ENCODE measurements around the gene VASP.

VASP gene

DNA sequence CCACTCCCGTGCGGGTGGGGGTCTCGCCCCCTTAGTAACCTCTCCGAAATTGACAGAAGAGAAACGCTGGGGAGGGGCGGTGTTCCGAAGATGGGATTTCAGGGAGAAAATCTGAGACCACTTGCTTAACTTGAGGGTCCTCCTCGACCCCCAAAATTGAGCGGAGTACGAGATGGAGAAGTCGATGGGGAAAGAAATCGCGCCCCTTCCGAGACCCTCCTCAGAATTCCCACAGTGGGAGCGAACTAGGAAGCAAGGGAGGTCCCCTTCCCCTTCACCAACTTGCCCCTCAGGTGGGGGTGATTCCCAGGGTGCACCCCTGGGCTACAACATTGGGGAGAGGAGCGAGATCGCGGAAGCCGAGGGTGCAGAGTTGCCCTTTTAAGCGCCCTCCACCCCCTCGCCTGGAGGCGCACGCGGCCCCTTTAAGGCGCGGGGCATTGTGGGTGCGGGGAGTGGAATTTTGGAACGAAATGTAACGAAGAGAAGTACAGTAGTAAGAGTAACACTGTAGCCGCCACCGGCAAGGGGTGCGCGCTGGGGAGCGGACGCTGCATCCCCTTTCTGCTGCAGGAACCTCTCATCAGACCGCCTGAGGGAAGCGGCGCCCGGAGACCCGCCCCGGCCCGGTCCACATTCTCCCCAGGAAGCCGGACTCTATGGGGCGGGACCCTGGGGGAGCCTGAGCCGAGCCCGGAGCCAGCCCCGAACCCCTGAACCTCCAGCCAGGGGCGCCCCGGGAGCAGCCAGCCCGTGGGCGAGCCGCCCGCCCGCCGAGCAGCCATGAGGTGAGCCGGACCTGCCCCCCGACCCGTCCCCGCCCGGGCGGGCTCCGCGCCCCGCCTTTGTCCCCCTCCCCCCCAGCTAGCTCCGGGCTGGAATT, at the start of gene VASP:
TSS of gene VASP (plus strand) at position 491 of the 883 bp plus-strand sequence. CDS start at position 784, 293 bp downstream.
- Histone ChIP-seq H3K36me3 (ENCODE audit: insufficient read depth, low read length) (no peaks in the 10 kb centered on the region), H3K4me3 (ENCODE audit: low read depth, low read length) (peak within 1 kb of the TSS; percentile 89), H3K27ac (ENCODE audit: low read depth, low read length) (peak within 1 kb of the TSS; percentile 71), H2AFZ (ENCODE audit: low read length, unreplicated experiment) (peak within 1 kb of the TSS; percentile 89), H3K79me2 (ENCODE audit: control insufficient read depth, insufficient read depth, low read length, unreplicated experiment) (peaks cover 48% of the 10 kb centered on the region), H3K27me3 (ENCODE audit: insufficient read depth, low read length) (no peaks in the 10 kb centered on the region), H3K4me1 (ENCODE audit: control insufficient read depth, insufficient read depth, low read length, unreplicated experiment) (peaks cover 12% of the 10 kb centered on the region)

DNA sequence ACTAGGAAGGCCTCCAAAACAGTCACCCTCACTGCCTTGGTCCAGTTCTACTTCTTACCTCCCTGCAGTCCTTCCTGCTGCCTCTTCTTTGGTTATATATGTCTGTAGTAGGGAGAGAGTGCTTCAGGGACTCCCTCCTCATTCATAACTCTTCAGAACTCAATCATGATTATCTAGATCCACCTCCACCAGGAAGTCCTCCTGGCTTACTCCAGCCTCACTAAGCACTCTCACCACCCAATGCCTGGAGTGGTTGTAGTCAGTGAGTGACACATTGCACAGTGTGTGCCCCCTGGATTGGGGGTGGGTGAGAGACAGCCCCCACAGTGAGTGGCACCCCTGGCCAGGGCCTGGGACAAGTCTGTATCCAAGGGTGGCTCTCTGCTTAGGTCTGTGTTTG, 49.5 kb upstream of the VASP start:
- Histone ChIP-seq H3K27ac (ENCODE audit: low read depth, low read length) (no peak overlapping the region), H3K4me1 (ENCODE audit: control insufficient read depth, insufficient read depth, low read length, unreplicated experiment) (peaks cover 17% of the 10 kb centered on the region), H3K27me3 (ENCODE audit: insufficient read depth, low read length) (no peaks in the 10 kb centered on the region), H3K36me3 (ENCODE audit: insufficient read depth, low read length) (no peaks in the 10 kb centered on the region), H2AFZ (ENCODE audit: low read length, unreplicated experiment) (no peak overlapping the region), H3K79me2 (ENCODE audit: control insufficient read depth, insufficient read depth, low read length, unreplicated experiment) (no peaks in the 10 kb centered on the region), H3K4me3 (ENCODE audit: low read depth, low read length) (no peak overlapping the region)

DNA sequence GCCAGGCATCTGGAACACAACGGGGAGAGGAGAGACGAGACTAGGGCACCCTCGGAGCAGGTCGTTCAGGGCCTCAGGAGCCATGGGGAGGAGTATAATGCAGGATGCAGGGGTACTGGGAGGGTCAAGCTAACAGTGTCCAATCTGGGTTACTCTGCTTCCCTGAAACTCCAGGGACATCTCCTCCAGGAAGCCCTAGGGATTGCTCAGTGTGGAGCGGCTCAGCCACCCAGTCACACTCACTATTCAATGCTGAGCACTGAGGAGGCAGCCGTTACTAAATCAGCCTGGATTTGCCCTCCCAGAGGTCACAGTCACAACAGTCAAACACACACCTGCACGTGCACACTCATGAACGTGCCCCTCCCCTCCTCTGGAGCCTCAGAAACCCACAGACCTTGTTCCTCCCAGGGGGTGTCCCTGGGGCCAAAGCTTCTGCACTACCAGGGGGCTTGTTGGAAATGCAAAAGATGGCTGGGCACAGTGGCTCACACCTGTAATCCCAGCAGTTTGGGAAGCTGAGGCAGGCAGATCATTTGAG, 46.4 kb upstream of the VASP start:
- H3K27ac ChIP-seq (ENCODE audit: low read depth, low read length) = no peak overlapping the region
- H3K79me2 ChIP-seq (ENCODE audit: control insufficient read depth, insufficient read depth, low read length, unreplicated experiment) = no peaks in the 10 kb centered on the region
- no peaks in the 10 kb centered on the region for H3K4me1 ChIP-seq (ENCODE audit: control insufficient read depth, insufficient read depth, low read length, unreplicated experiment)
- H3K4me3 ChIP-seq (ENCODE audit: low read depth, low read length) = no peak overlapping the region
- H3K27me3 ChIP-seq (ENCODE audit: insufficient read depth, low read length) = no peaks in the 10 kb centered on the region
- H2AFZ ChIP-seq (ENCODE audit: low read length, unreplicated experiment) = no peak overlapping the region
- H3K36me3 ChIP-seq (ENCODE audit: insufficient read depth, low read length) = no peaks in the 10 kb centered on the region

DNA sequence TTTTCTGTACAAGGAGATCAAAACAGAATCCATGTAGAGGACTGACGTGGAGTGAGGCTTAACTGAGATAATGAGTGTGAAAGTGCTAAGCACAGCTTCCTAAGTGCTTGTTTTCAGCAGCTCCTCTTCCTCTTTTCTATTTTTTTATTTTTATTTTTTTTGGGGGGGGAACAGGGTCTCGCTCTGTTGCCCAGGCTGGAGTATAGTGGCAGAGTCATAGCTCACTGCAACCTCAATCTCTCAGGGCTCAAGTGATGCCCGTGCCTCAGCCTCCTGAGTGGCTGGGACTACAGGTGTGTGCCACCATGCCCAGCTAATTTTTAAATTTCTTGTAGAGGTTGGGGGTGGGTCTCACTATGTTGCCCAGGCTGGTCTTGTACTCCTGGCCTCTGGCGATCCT, 45.1 kb upstream of the VASP start:
- H2AFZ ChIP-seq (ENCODE audit: low read length, unreplicated experiment) = no peak overlapping the region
- H3K27ac ChIP-seq (ENCODE audit: low read depth, low read length) = no peak overlapping the region

DNA sequence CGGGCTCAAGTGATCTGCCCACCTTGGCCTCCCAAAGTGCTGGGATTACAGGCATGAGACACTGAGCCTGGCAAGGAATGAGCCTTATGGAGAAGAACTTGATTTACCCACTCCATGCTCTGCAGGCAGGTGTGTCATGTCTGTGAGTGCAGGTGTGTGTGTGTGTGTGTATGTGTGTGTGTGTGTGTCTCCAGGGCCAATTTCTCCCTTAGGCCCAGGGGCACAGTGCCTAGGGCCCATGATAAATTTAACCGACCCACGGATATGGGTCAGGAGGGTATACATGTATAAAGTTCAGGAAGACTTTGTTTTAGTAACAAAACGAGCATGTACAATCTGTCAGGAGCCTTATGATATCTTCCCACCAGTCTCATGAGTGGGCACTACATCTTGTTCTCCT, 44.0 kb upstream of the VASP start:
- H3K4me1 ChIP-seq (ENCODE audit: control insufficient read depth, insufficient read depth, low read length, unreplicated experiment) = no peaks in the 10 kb centered on the region
- H3K4me3 ChIP-seq (ENCODE audit: low read depth, low read length) = no peak overlapping the region
- H3K79me2 ChIP-seq (ENCODE audit: control insufficient read depth, insufficient read depth, low read length, unreplicated experiment) = no peaks in the 10 kb centered on the region
- H3K27me3 ChIP-seq (ENCODE audit: insufficient read depth, low read length) = no peaks in the 10 kb centered on the region
- H3K27ac ChIP-seq (ENCODE audit: low read depth, low read length) = no peak overlapping the region
- no peaks in the 10 kb centered on the region for H3K36me3 ChIP-seq (ENCODE audit: insufficient read depth, low read length)
- H2AFZ ChIP-seq (ENCODE audit: low read length, unreplicated experiment) = no peak overlapping the region

More for the DNA sequence above, 45.1 kb upstream of the VASP start:
- H3K79me2 ChIP-seq (ENCODE audit: control insufficient read depth, insufficient read depth, low read length, unreplicated experiment) = no peaks in the 10 kb centered on the region
- H3K4me1 ChIP-seq (ENCODE audit: control insufficient read depth, insufficient read depth, low read length, unreplicated experiment) = no peaks in the 10 kb centered on the region
- no peaks in the 10 kb centered on the region for H3K36me3 ChIP-seq (ENCODE audit: insufficient read depth, low read length)
- no peak overlapping the region for H3K4me3 ChIP-seq (ENCODE audit: low read depth, low read length)
- H3K27me3 ChIP-seq (ENCODE audit: insufficient read depth, low read length) = no peaks in the 10 kb centered on the region

DNA sequence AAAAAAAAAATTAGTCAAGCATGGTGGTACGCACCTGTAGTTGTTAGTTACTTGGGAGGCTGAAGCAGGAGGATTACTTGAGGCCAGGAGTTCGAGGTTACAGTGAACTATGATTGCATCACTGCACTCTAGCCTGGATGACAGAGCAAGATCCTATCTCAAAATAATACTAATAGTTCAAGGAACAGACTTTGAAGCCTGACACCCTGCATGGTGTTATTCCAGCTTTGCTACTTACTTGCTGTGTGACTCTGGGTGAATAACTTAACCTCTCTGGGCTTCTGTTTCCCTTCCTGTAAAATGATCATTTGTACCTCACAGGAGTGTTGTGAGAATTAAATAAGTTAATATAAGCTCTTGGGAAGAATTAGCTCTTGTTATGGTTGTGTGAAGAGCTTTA, 43.0 kb upstream of the VASP start:
- Histone ChIP-seq H3K36me3 (ENCODE audit: insufficient read depth, low read length) (no peaks in the 10 kb centered on the region), H3K4me1 (ENCODE audit: control insufficient read depth, insufficient read depth, low read length, unreplicated experiment) (no peaks in the 10 kb centered on the region), H3K79me2 (ENCODE audit: control insufficient read depth, insufficient read depth, low read length, unreplicated experiment) (no peaks in the 10 kb centered on the region), H2AFZ (ENCODE audit: low read length, unreplicated experiment) (no peak overlapping the region), H3K27me3 (ENCODE audit: insufficient read depth, low read length) (no peaks in the 10 kb centered on the region), H3K4me3 (ENCODE audit: low read depth, low read length) (no peak overlapping the region), H3K27ac (ENCODE audit: low read depth, low read length) (no peak overlapping the region)

DNA sequence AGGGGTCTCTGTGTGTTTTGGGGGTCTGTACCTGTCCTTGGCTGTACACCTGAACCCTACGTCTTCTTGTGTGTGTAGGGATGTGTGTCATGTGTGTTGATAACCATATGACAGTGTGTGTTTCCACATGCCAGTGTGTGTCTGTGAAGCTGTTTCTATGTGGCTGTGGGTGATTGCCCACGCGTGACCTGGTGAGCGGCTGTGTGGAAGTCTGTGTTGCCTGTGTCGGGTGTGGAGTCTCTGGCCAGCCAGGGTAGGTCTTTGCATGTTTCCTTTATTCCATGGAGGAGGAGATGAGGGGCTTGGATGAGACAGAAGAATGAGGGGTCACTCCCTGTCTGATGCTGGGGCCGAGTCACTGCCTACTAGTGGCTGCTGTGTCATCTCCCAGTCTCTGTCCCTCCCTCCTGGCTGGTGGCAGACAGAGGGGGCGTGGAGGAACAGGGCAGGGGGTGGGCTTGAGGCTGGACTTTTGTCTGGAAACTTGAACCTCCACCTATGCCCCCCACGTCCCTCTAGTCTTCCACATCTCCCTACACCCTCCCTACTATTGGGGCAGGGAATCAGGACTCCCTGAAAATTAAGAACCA, 42.3 kb upstream of the VASP start:
- Histone ChIP-seq H3K79me2 (ENCODE audit: control insufficient read depth, insufficient read depth, low read length, unreplicated experiment) (no peaks in the 10 kb centered on the region), H3K4me3 (ENCODE audit: low read depth, low read length) (no peak overlapping the region)

DNA sequence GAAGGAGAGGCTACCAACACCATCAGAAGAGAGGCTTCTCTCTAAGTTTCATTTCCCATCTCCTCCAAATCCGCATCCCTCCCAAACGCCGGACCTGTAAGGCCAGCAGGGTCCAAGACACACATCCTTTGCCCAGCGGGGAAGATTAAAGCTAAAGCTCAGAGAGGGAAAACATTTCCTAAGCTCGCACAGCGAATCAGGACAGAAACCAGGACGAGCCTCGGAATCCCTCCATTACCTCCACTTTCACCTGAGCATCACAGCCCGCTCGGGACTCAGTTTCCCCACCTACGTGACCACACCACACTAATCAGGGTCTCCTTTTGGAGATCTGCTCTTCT, 40.2 kb upstream of the VASP start:
- H3K79me2 ChIP-seq (ENCODE audit: control insufficient read depth, insufficient read depth, low read length, unreplicated experiment) = no peaks in the 10 kb centered on the region
- peak overlapping the region; percentile 79 for H3K4me3 ChIP-seq (ENCODE audit: low read depth, low read length)
- no peaks in the 10 kb centered on the region for H3K27me3 ChIP-seq (ENCODE audit: insufficient read depth, low read length)
- H2AFZ ChIP-seq (ENCODE audit: low read length, unreplicated experiment) = peak overlapping the region; percentile 74
- H3K36me3 ChIP-seq (ENCODE audit: insufficient read depth, low read length) = no peaks in the 10 kb centered on the region
- no peaks in the 10 kb centered on the region for H3K4me1 ChIP-seq (ENCODE audit: control insufficient read depth, insufficient read depth, low read length, unreplicated experiment)
- peak overlapping the region; percentile 91 for H3K27ac ChIP-seq (ENCODE audit: low read depth, low read length)

More for the DNA sequence above, 42.3 kb upstream of the VASP start:
- H3K27me3 ChIP-seq (ENCODE audit: insufficient read depth, low read length) = no peaks in the 10 kb centered on the region
- no peak overlapping the region for H2AFZ ChIP-seq (ENCODE audit: low read length, unreplicated experiment)
- no peaks in the 10 kb centered on the region for H3K4me1 ChIP-seq (ENCODE audit: control insufficient read depth, insufficient read depth, low read length, unreplicated experiment)
- no peak overlapping the region for H3K27ac ChIP-seq (ENCODE audit: low read depth, low read length)
- no peaks in the 10 kb centered on the region for H3K36me3 ChIP-seq (ENCODE audit: insufficient read depth, low read length)

DNA sequence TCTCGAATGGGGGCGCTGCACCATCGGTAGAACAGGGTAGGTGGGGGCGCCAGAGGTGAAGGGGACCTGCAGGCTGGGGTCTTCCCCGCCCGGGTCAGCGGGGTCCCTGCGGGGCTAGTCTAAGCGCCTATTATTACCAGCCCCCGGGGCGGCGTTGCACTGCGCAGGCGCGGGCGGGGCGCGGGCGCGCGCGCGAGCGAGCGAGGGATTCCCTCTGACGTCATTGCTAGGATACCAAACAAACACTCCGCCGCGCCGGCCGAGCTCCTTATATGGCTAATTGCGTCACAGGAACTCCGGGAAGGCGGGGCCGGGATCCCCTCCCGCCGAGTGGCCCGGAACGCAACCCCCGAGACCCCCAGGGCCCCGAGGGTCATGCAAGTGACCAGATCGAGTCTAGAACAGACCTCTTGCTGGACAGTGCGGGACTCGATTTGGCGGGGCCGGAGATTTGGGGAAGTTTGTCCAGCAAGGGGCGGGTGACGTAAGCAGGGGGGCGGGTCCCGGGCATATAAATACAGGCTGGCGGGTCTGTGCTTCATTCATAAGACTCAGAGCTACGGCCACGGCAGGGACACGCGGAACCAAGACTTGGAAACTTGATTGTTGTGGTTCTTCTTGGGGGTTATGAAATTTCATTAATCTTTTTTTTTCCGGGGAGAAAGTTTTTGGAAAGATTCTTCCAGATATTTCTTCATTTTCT, 39.7 kb upstream of the VASP start, which contains the start of gene FOSB:
TSS of gene FOSB (plus strand) at position 541 of the 703 bp plus-strand sequence. CDS start 591 bp downstream, outside the sequence.
- no peaks in the 10 kb centered on the region for H3K27me3 ChIP-seq (ENCODE audit: insufficient read depth, low read length)
- peak within 1 kb of the TSS; percentile 91 for H3K27ac ChIP-seq (ENCODE audit: low read depth, low read length)
- no peaks in the 10 kb centered on the region for H3K4me1 ChIP-seq (ENCODE audit: control insufficient read depth, insufficient read depth, low read length, unreplicated experiment)
- peak within 1 kb of the TSS; percentile 79 for H3K4me3 ChIP-seq (ENCODE audit: low read depth, low read length)
- no peaks in the 10 kb centered on the region for H3K79me2 ChIP-seq (ENCODE audit: control insufficient read depth, insufficient read depth, low read length, unreplicated experiment)
- no peaks in the 10 kb centered on the region for H3K36me3 ChIP-seq (ENCODE audit: insufficient read depth, low read length)
- peak within 1 kb of the TSS; percentile 74 for H2AFZ ChIP-seq (ENCODE audit: low read length, unreplicated experiment)

DNA sequence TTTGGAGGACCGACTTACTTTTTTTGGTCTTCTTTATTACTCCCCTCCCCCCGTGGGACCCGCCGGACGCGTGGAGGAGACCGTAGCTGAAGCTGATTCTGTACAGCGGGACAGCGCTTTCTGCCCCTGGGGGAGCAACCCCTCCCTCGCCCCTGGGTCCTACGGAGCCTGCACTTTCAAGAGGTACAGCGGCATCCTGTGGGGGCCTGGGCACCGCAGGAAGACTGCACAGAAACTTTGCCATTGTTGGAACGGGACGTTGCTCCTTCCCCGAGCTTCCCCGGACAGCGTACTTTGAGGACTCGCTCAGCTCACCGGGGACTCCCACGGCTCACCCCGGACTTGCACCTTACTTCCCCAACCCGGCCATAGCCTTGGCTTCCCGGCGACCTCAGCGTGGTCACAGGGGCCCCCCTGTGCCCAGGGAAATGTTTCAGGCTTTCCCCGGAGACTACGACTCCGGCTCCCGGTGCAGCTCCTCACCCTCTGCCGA, 39.1 kb upstream of the VASP start:
- Histone ChIP-seq H3K79me2 (ENCODE audit: control insufficient read depth, insufficient read depth, low read length, unreplicated experiment) (no peaks in the 10 kb centered on the region), H3K4me1 (ENCODE audit: control insufficient read depth, insufficient read depth, low read length, unreplicated experiment) (no peaks in the 10 kb centered on the region), H3K27ac (ENCODE audit: low read depth, low read length) (peak overlapping the region; percentile 91), H3K4me3 (ENCODE audit: low read depth, low read length) (peak overlapping the region; percentile 79), H3K36me3 (ENCODE audit: insufficient read depth, low read length) (no peaks in the 10 kb centered on the region), H2AFZ (ENCODE audit: low read length, unreplicated experiment) (no peak overlapping the region), H3K27me3 (ENCODE audit: insufficient read depth, low read length) (no peaks in the 10 kb centered on the region)
